Measurements from ENCODE around the gene AEBP1.

Gene AEBP1

DNA sequence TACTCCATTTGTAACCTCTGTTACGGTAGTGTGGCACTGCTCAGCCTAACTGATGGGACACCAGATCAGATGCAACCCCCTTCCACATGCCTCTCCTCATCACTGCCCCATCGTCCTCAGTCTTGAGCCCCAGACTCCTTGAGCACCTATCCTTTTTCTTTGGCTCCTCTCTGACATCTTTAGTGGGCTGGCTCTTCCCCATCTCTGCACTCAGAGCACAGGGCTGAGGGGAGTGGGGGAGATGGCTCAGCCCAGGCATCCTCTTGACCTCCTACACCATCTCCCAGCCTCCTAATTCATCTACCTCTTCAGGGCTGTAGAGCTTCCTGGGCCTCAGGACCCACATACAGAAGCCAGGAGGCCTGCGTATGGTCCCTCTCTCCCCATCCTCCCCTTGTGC is 20.3 kb upstream of the AEBP1 start:
- DNase-seq, result no peak
- Histone ChIP-seq H3K4me1 (ENCODE audit: insufficient read depth, low read length) (peaks cover 54% of the 10 kb centered on the region), H4K20me1 (ENCODE audit: insufficient read depth, low read length) (peaks cover 7% of the 10 kb centered on the region; the same call in 1 of the 2 replicates), H3K9ac (ENCODE audit: low read depth, low read length) (no peak overlapping the region), H3K4me3 (ENCODE audit: low read depth in 1 of 2, low read length in 2 of 2) (no peak overlapping the region), H3K27ac (ENCODE audit: low read length) (peak overlapping the region; percentile 3; the same call in 1 of the 2 replicates), H3K9me3 (ENCODE audit: insufficient read depth, low read length, severe bottlenecking) (no peaks in the 10 kb centered on the region), H3K79me2 (ENCODE audit: insufficient read depth, low read length) (peaks cover 27% of the 10 kb centered on the region), H3K4me2 (ENCODE audit: insufficient read depth, low read length) (no peak overlapping the region), H3K27me3 (ENCODE audit: insufficient read depth, low read length, poor library complexity) (no peaks in the 10 kb centered on the region), H3K36me3 (ENCODE audit: insufficient read depth, low read length) (peaks cover 26% of the 10 kb centered on the region), H2AFZ (ENCODE audit: low read depth, low read length) (no peak overlapping the region; the same call in 1 of the 2 replicates)
- no peak for ATAC-seq (ENCODE audit: insufficient read depth, low read depth)
- TF ChIP-seq EZH2 (IDR thresholded peaks at IDR 0.05; ENCODE audit: borderline replicate concordance, low read depth, low read length, severe bottlenecking) (no peak), CTCF (IDR thresholded peaks at IDR 0.05; ENCODE audit: borderline replicate concordance, extremely low read depth, low read length, poor library complexity, severe bottlenecking) (no peak)

DNA sequence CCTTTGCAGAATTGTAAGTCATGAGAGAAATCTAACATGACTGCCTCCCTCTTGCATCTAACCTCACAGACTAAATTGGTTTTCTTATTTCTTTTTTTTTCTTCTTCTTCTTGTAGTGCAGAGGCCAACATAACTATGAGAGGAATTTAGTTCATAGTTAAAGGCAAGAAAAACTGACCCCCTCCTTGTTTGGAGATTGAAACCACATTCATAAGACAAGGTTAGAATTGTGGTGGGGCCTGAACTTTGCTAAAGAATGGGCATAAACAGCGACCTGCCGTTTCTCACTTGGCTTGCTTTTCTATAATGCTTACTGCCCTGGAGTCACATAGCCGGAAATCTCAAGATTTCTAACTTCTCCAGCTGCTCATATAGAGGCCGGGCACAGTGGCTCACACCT is 19.4 kb upstream of the AEBP1 start:
- 0 out of 2 replicates have a peak, but pooled peaks cover 5% of the 10 kb centered on the region for H4K20me1 ChIP-seq (ENCODE audit: insufficient read depth, low read length)
- H3K9me3 ChIP-seq (ENCODE audit: insufficient read depth, low read length, severe bottlenecking), result no peaks in the 10 kb centered on the region
- peaks cover 45% of the 10 kb centered on the region for H3K4me1 ChIP-seq (ENCODE audit: insufficient read depth, low read length)
- H2AFZ ChIP-seq (ENCODE audit: low read depth, low read length), result no peak overlapping the region
- H3K27ac ChIP-seq (ENCODE audit: low read length), result no peak overlapping the region
- DNase-seq (no peak), ATAC-seq (ENCODE audit: insufficient read depth, low read depth) (no peak)
- peaks cover 25% of the 10 kb centered on the region for H3K79me2 ChIP-seq (ENCODE audit: insufficient read depth, low read length)
- TF ChIP-seq CTCF (IDR thresholded peaks at IDR 0.05; ENCODE audit: borderline replicate concordance, extremely low read depth, low read length, poor library complexity, severe bottlenecking), result no peak
- no peak for TF ChIP-seq EZH2 (IDR thresholded peaks at IDR 0.05; ENCODE audit: borderline replicate concordance, low read depth, low read length, severe bottlenecking)
- H3K4me2 ChIP-seq (ENCODE audit: insufficient read depth, low read length), result no peak overlapping the region
- no peak overlapping the region for H3K9ac ChIP-seq (ENCODE audit: low read depth, low read length)
- H3K4me3 ChIP-seq (ENCODE audit: low read depth in 1 of 2, low read length in 2 of 2), result no peak overlapping the region
- H3K27me3 ChIP-seq (ENCODE audit: insufficient read depth, low read length, poor library complexity), result no peaks in the 10 kb centered on the region
- peaks cover 17% of the 10 kb centered on the region for H3K36me3 ChIP-seq (ENCODE audit: insufficient read depth, low read length)

DNA sequence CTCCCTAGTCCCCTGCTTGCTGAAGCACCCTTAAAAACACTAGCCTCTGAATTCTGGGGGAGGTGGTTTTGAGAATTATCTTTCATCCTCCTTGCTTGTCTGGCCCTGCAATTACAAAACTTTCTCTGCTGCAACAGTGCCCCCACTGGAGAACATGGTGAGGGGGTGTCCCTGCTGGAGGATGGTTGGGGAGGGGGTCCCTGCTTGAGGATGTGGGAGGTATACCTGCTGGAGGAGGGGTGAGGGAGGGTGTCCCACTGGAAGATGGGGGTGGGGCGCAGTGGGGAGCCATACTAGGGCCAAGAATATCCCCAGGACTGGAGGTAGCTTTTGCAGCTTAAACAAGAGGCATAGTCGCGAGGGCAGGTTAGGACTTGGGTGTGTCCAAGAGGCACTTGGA is 18.6 kb upstream of the AEBP1 start:
- H3K4me3 ChIP-seq (ENCODE audit: low read depth in 1 of 2, low read length in 2 of 2), result no peak overlapping the region
- DNase-seq, result peak; percentile 61
- peak; percentile 66 for TF ChIP-seq CTCF (IDR thresholded peaks at IDR 0.05; ENCODE audit: borderline replicate concordance, extremely low read depth, low read length, poor library complexity, severe bottlenecking)
- no peak for TF ChIP-seq EZH2 (IDR thresholded peaks at IDR 0.05; ENCODE audit: borderline replicate concordance, low read depth, low read length, severe bottlenecking)
- no peaks in the 10 kb centered on the region for H3K27me3 ChIP-seq (ENCODE audit: insufficient read depth, low read length, poor library complexity)
- no peak overlapping the region for H2AFZ ChIP-seq (ENCODE audit: low read depth, low read length)
- H3K27ac ChIP-seq (ENCODE audit: low read length), result peak overlapping the region; percentile 59
- H3K4me1 ChIP-seq (ENCODE audit: insufficient read depth, low read length), result peaks cover 36% of the 10 kb centered on the region
- no peak overlapping the region for H3K4me2 ChIP-seq (ENCODE audit: insufficient read depth, low read length)
- peaks cover 17% of the 10 kb centered on the region for H3K79me2 ChIP-seq (ENCODE audit: insufficient read depth, low read length)
- peaks cover 9% of the 10 kb centered on the region for H3K36me3 ChIP-seq (ENCODE audit: insufficient read depth, low read length)
- H3K9me3 ChIP-seq (ENCODE audit: insufficient read depth, low read length, severe bottlenecking), result no peaks in the 10 kb centered on the region
- no peak overlapping the region for H3K9ac ChIP-seq (ENCODE audit: low read depth, low read length)
- 0 out of 2 replicates have a peak, but pooled peaks cover 5% of the 10 kb centered on the region for H4K20me1 ChIP-seq (ENCODE audit: insufficient read depth, low read length)
- no peak for ATAC-seq (ENCODE audit: insufficient read depth, low read depth)

DNA sequence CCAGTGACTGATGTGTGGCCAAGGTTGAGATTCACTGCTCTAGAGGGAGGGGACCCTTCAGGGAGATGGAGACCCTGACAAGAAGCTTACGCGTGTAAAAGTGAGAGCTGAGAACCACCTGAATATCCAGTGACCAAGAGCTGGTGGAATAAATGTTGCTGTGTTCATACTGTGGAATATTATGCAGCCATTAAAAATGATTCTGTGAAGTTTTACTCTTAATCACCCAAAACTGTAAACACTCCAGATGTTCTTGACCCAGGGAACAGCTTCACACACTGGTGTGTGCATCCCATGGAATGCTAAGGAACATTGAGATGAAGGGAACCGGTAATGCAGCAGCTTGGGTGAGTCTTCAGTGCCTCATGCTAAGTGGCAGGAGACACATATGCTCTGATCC is 17.5 kb upstream of the AEBP1 start:
- no peak overlapping the region for H2AFZ ChIP-seq (ENCODE audit: low read depth, low read length)
- H3K36me3 ChIP-seq (ENCODE audit: insufficient read depth, low read length), result no peaks in the 10 kb centered on the region; the same call in 1 of the 2 replicates
- TF ChIP-seq EZH2 (IDR thresholded peaks at IDR 0.05; ENCODE audit: borderline replicate concordance, low read depth, low read length, severe bottlenecking) (no peak), CTCF (IDR thresholded peaks at IDR 0.05; ENCODE audit: borderline replicate concordance, extremely low read depth, low read length, poor library complexity, severe bottlenecking) (no peak)
- no peaks in the 10 kb centered on the region for H3K9me3 ChIP-seq (ENCODE audit: insufficient read depth, low read length, severe bottlenecking)
- H3K27me3 ChIP-seq (ENCODE audit: insufficient read depth, low read length, poor library complexity), result no peaks in the 10 kb centered on the region
- H3K79me2 ChIP-seq (ENCODE audit: insufficient read depth, low read length), result peaks cover 6% of the 10 kb centered on the region
- H3K4me3 ChIP-seq (ENCODE audit: low read depth in 1 of 2, low read length in 2 of 2), result no peak overlapping the region
- no peak overlapping the region for H3K4me2 ChIP-seq (ENCODE audit: insufficient read depth, low read length)
- ATAC-seq (ENCODE audit: insufficient read depth, low read depth), result no peak
- H3K4me1 ChIP-seq (ENCODE audit: insufficient read depth, low read length), result peaks cover 26% of the 10 kb centered on the region
- no peaks in the 10 kb centered on the region for H4K20me1 ChIP-seq (ENCODE audit: insufficient read depth, low read length)
- H3K9ac ChIP-seq (ENCODE audit: low read depth, low read length), result no peak overlapping the region
- no peak for DNase-seq
- H3K27ac ChIP-seq (ENCODE audit: low read length), result no peak overlapping the region

Measured in DND-41 (cell line).